Measurements from ENCODE around the gene MET. TPM values are rescaled to one million over a fixed set of nuclear protein-coding genes. Genes with fewer than 3 reads are reported as not detected.

The MET gene
- total and polyA plus RNA-seq, 10 of the 15 experiments (the other 5 are each of a cell fraction or from before 2014, with no cell fraction given): 0.01 to 0.21 TPM; not detected in 8

DNA sequence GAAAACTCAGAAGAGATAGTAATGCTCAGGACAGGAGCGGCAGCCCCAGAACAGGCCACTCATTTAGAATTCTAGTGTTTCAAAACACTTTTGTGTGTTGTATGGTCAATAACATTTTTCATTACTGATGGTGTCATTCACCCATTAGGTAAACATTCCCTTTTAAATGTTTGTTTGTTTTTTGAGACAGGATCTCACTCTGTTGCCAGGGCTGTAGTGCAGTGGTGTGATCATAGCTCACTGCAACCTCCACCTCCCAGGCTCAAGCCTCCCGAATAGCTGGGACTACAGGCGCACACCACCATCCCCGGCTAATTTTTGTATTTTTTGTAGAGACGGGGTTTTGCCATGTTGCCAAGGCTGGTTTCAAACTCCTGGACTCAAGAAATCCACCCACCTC is 124.5 kb downstream of the MET start (continued):
- TF ChIP-seq, protein P1, sequence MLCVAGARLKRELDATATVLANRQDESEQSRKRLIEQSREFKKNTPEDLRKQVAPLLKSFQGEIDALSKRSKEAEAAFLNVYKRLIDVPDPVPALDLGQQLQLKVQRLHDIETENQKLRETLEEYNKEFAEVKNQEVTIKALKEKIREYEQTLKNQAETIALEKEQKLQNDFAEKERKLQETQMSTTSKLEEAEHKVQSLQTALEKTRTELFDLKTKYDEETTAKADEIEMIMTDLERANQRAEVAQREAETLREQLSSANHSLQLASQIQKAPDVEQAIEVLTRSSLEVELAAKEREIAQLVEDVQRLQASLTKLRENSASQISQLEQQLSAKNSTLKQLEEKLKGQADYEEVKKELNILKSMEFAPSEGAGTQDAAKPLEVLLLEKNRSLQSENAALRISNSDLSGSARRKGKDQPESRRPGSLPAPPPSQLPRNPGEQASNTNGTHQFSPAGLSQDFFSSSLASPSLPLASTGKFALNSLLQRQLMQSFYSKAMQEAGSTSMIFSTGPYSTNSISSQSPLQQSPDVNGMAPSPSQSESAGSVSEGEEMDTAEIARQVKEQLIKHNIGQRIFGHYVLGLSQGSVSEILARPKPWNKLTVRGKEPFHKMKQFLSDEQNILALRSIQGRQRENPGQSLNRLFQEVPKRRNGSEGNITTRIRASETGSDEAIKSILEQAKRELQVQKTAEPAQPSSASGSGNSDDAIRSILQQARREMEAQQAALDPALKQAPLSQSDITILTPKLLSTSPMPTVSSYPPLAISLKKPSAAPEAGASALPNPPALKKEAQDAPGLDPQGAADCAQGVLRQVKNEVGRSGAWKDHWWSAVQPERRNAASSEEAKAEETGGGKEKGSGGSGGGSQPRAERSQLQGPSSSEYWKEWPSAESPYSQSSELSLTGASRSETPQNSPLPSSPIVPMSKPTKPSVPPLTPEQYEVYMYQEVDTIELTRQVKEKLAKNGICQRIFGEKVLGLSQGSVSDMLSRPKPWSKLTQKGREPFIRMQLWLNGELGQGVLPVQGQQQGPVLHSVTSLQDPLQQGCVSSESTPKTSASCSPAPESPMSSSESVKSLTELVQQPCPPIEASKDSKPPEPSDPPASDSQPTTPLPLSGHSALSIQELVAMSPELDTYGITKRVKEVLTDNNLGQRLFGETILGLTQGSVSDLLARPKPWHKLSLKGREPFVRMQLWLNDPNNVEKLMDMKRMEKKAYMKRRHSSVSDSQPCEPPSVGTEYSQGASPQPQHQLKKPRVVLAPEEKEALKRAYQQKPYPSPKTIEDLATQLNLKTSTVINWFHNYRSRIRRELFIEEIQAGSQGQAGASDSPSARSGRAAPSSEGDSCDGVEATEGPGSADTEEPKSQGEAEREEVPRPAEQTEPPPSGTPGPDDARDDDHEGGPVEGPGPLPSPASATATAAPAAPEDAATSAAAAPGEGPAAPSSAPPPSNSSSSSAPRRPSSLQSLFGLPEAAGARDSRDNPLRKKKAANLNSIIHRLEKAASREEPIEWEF (IDR thresholded peaks at IDR 0.05; ENCODE audit: insufficient replicate concordance, low read depth, low read length): no peak
- TF ChIP-seq PAX8 (IDR thresholded peaks at IDR 0.05) (no peak), ZNF217 (IDR thresholded peaks at IDR 0.05) (no peak)

- no peak for FAIRE-seq
- Histone ChIP-seq H3K27me3 (replicated peaks in 1 of 2; ENCODE audit: control insufficient read depth in 2 of 2, insufficient read depth in 2 of 2, low read length in 1 of 2) (no peaks in the 10 kb centered on the region), H3K4me3 (no peak overlapping the region), H3K9me3 (replicated peaks; ENCODE audit: control insufficient read depth, insufficient read depth, low read length) (no peaks in the 10 kb centered on the region), H3K4me1 (ENCODE audit: control insufficient read depth, insufficient read depth, low read length) (no peaks in the 10 kb centered on the region), H3K36me3 (ENCODE audit: control insufficient read depth in 2 of 2, insufficient read depth in 2 of 2, low read length in 1 of 2) (no peaks in the 10 kb centered on the region), H3K79me2 (ENCODE audit: control insufficient read depth, insufficient read depth, low read length) (no peaks in the 10 kb centered on the region), H3K9ac (ENCODE audit: control insufficient read depth, insufficient read depth, low read length) (no peak overlapping the region), H2AFZ (ENCODE audit: control insufficient read depth, low read depth, low read length) (no peak overlapping the region), H4K20me1 (ENCODE audit: control insufficient read depth, insufficient read depth) (no peaks in the 10 kb centered on the region), H3K4me2 (ENCODE audit: control insufficient read depth, insufficient read depth) (no peak overlapping the region), H3K27ac (ENCODE audit: control insufficient read depth, insufficient read depth) (no peak overlapping the region)
- POLR2A ChIA-PET: no interaction called here
- in situ Hi-C loops (cut with MboI) (no loop called here), intact Hi-C loops (cut with micrococcal nuclease; ENCODE audit: unreplicated experiment) (no loop called here)
- ATAC-seq: no peak
- 51% methylated on average over 2 of the region's 2 CpGs for WGBS (ENCODE audit: insufficient coverage, insufficient replicate concordance, low lambda C conversion rate, missing lambda C conversion rate)
- TF ChIP-seq TCF7 (IDR thresholded peaks at IDR 0.05; ENCODE audit: borderline replicate concordance) (no peak), SIN3A (IDR thresholded peaks at IDR 0.05; ENCODE audit: low read depth, low read length) (no peak), ZNF217 (IDR thresholded peaks at IDR 0.05) (no peak), KAT2A (conservative IDR thresholded peaks at IDR 0.05; ENCODE audit: control insufficient read depth, low read depth, low read length) (no peak), HDAC2 (IDR thresholded peaks at IDR 0.05) (no peak), RAD51 (IDR thresholded peaks at IDR 0.05) (no peak), PAX5 (IDR thresholded peaks at IDR 0.05; ENCODE audit: borderline replicate concordance, low read depth, low read length) (no peak), BCLAF1 (IDR thresholded peaks at IDR 0.05) (no peak), NR2F1 (conservative IDR thresholded peaks at IDR 0.05) (no peak), EGR1 (IDR thresholded peaks at IDR 0.05; ENCODE audit: borderline replicate concordance in 1 of 2, low read depth in 2 of 2, low read length in 2 of 2) (no peak), ATF7 (IDR thresholded peaks at IDR 0.05; ENCODE audit: low read depth) (no peak), BACH1 (IDR thresholded peaks at IDR 0.05; ENCODE audit: borderline replicate concordance) (no peak), ZNF207 (IDR thresholded peaks at IDR 0.05; ENCODE audit: borderline replicate concordance) (no peak), POLR2AphosphoS2 (IDR thresholded peaks at IDR 0.05; ENCODE audit: low read depth, low read length) (no peak), POLR2A (IDR thresholded peaks at IDR 0.05; ENCODE audit: low read depth, low read length) (no peak)
- RAD21 ChIA-PET (ENCODE audit: unreplicated experiment): no interaction called here
- SMC1A ChIA-PET (ENCODE audit: uncharacterized antibody, unreplicated experiment): interaction anchor here (0.9 to 1.2 kb wide), 2 partner anchors 195 to 598 kb away, joined by 3 read pairs; no protein-coding TSS in a partner anchor
- DNase-seq (ENCODE audit: low read depth, low spot score): no peak
- BruUV-seq (replicated peaks): no TSS peak
- CTCF ChIA-PET: interaction anchor here (1.7 kb wide), 1 partner anchor 206 kb away, joined by 3 read pairs; no protein-coding TSS in a partner anchor
Measured at GRCh38 chr7:116797612-116798011, 125.6 kb downstream of the MET start.
